Osteoblast (primary cell): ENCODE results near the gene KCNJ11. TPM values are rescaled to one million over a fixed set of nuclear protein-coding genes. Genes with fewer than 3 reads are reported as not detected.
A peak's percentile ranks its signal among the peaks of the same experiment; 100 is the strongest.

Experiments
- DNase-seq: peaks from one replicate; pipeline ENCODE4 v3.0.0; 2011; ENCODE audit warnings: low spot score, mixed read lengths; ENCODE audit not compliant: insufficient read length; ENCODE audit errors: missing footprints
- H2AFZ ChIP-seq: 2 replicates; pipeline ENCODE4 v1.6.0; 2011; ENCODE audit warnings: mild to moderate bottlenecking, low read length
- H3K27ac ChIP-seq: 2 replicates; pipeline ENCODE4 v1.5.1; 2011; ENCODE audit warnings: mild to moderate bottlenecking, low read depth, low read length, moderate library complexity
- H3K27me3 ChIP-seq: 2 replicates; pipeline ENCODE4 v1.6.0; 2012; ENCODE audit warnings: mild to moderate bottlenecking, control low read depth, inconsistent platforms, low read length, moderate library complexity; ENCODE audit not compliant: insufficient read depth
- H3K36me3 ChIP-seq: 2 replicates; pipeline ENCODE4 v1.5.1; 2011; ENCODE audit warnings: mild to moderate bottlenecking, low read length, control low read depth, moderate library complexity; ENCODE audit not compliant: insufficient read depth
- H3K4me1 ChIP-seq: 2 replicates; pipeline ENCODE4 v1.5.1; 2011; ENCODE audit warnings: mild to moderate bottlenecking, low read length, control low read depth, moderate library complexity; ENCODE audit not compliant: insufficient read depth
- H3K4me2 ChIP-seq: 2 replicates; pipeline ENCODE4 v1.6.0; 2011; ENCODE audit warnings: mild to moderate bottlenecking, low read length; ENCODE audit not compliant: insufficient read depth
- H3K4me3 ChIP-seq: fragments of 200-600 bp; sonication (generic); 3 replicates; pipeline ENCODE4 v1.5.1; 2012; ENCODE audit warnings: mild to moderate bottlenecking, low read length, inconsistent platforms; ENCODE audit not compliant: insufficient read depth
- H3K79me2 ChIP-seq: 2 replicates; pipeline ENCODE4 v1.6.0; 2012; ENCODE audit warnings: mild to moderate bottlenecking, low read length, control low read depth, inconsistent platforms; ENCODE audit not compliant: insufficient read depth
- H3K9me3 ChIP-seq: 2 replicates; pipeline ENCODE4 v1.5.1; 2011; ENCODE audit warnings: low read depth, low read length, control low read depth
- H4K20me1 ChIP-seq: 2 replicates; pipeline ENCODE4 v1.6.0; 2012; ENCODE audit warnings: mild to moderate bottlenecking, low read length, control low read depth; ENCODE audit not compliant: insufficient read depth
- total RNA-seq: library from RNA; depleted of rRNA; stranded (reverse); fragments of >200 nt; gene quantifications from 2 replicates; pipeline ENCODE4 v1.2.3, GENCODE V29; 2012
- TF ChIP-seq, protein P1 (sequence below): IDR thresholded peaks from 2 replicates; pipeline ENCODE4 v1.5.1; 2011; ENCODE audit warnings: mild to moderate bottlenecking, low read depth, low read length, moderate library complexity; ENCODE audit errors: extremely low read depth

The KCNJ11 gene
- total RNA-seq, 1 donor: under 0.01 TPM

DNA sequence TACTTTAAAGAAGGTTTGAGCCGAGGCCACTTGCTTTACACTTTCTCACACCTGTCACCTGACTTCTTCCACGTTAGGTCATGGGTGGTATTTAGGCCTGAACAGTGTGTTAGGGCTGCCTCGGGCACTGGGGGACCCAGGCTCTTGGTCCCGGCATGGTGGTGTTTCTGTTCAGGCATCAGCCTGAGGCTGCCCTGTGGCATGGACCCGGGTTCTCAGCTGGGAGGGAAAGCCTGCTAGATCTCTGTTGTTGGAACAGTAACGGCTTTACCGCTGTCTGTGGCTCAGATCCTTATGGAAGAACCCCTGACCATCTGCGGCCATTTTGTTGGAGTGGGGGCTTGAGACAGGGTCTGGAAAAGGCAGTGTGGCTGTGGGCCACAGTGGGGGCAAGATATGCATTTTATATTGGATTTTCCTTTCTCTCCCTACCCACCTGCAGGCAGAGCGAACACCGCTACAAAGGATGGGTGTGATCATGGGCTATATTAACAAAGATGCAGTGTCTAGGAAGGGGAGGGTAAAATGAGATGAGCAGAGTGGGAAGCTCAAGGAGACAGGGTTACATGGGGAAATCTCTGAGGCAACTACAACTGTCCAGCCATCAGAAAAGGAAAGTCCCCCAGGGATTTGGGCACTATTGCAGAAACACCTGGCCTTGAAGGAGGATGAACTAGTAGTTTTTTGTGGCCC lies 1.6 kb upstream of the KCNJ11 start:
- H3K9me3 ChIP-seq: no peaks in the 10 kb centered on the region
- peaks cover 9% of the 10 kb centered on the region for H3K27me3 ChIP-seq
- peaks cover 2% of the 10 kb centered on the region for H3K4me1 ChIP-seq
- no peaks in the 10 kb centered on the region for H3K36me3 ChIP-seq
- H3K79me2 ChIP-seq: no peaks in the 10 kb centered on the region
- peak; percentile 76 for DNase-seq
- H3K4me2 ChIP-seq: no peak overlapping the region
- no peak overlapping the region for H3K27ac ChIP-seq
- TF ChIP-seq, protein P1, sequence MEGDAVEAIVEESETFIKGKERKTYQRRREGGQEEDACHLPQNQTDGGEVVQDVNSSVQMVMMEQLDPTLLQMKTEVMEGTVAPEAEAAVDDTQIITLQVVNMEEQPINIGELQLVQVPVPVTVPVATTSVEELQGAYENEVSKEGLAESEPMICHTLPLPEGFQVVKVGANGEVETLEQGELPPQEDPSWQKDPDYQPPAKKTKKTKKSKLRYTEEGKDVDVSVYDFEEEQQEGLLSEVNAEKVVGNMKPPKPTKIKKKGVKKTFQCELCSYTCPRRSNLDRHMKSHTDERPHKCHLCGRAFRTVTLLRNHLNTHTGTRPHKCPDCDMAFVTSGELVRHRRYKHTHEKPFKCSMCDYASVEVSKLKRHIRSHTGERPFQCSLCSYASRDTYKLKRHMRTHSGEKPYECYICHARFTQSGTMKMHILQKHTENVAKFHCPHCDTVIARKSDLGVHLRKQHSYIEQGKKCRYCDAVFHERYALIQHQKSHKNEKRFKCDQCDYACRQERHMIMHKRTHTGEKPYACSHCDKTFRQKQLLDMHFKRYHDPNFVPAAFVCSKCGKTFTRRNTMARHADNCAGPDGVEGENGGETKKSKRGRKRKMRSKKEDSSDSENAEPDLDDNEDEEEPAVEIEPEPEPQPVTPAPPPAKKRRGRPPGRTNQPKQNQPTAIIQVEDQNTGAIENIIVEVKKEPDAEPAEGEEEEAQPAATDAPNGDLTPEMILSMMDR: no peak
- H2AFZ ChIP-seq: no peak overlapping the region
- H4K20me1 ChIP-seq: no peaks in the 10 kb centered on the region
- no peak overlapping the region for H3K4me3 ChIP-seq

DNA sequence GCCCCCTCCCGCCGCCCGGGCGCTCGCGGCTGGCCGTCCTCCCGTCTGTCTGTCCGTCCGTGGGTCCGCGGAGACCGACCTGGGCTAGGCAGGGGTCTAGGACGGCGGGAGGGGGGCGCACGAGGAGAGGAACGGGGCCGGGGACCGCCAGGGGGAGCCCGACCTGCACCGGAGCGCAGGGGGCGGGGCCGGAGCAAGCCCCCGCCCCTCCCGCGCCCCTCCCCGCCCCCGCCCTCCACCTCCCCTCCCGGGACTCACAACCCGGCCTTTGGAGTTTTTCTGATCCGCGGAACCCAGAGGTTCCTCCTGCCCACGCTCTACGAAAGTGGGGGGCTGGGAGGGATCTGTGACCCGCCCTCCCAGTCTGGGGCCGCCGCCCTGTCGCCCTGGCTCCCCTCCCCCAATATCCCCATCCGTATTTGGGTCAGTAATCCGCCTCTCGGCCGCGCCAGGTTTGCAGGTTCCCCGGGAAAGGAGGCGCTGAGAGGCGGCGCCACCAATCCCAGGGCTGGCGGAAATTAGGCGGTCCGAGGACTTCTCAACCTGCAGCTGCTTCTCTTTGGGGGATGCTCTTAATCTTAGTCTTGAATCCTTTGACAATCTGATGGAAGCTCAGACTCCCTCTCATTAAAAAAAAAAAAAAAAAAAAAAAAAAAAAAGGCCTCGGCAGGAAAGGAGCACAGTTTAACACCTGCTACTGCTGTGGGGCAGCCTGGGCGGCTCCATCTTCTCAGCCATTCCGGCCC lies 925 bp upstream of the KCNJ11 start:
- no peaks in the 10 kb centered on the region for H3K79me2 ChIP-seq
- H3K27ac ChIP-seq: no peak overlapping the region
- H3K27me3 ChIP-seq: peaks cover 9% of the 10 kb centered on the region
- H2AFZ ChIP-seq: no peak overlapping the region
- no peak overlapping the region for H3K4me2 ChIP-seq
- no peak overlapping the region for H3K4me3 ChIP-seq
- DNase-seq: peak; percentile 95
- no peaks in the 10 kb centered on the region for H3K36me3 ChIP-seq
- H4K20me1 ChIP-seq: peaks cover 3% of the 10 kb centered on the region
- TF ChIP-seq, protein P1: peak; percentile 10
- H3K4me1 ChIP-seq: peaks cover 2% of the 10 kb centered on the region
- H3K9me3 ChIP-seq: no peaks in the 10 kb centered on the region

DNA sequence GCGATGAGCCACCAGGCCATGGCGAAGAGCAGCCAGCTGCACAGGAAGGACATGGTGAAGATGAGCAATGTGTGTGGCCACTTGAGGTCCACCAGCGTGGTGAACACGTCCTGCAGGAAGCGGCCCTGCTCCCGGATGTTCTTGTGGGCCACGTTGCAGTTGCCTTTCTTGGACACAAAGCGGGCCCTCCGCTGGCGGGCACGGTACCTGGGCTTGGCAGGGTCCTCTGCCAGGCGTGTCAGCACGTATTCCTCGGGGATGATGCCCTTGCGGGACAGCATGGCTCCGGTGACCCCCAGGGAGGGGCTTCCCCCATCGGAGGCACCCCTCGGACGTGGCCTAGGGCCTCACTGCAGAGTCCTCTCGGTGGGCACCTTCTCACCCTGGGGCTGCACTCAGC lies 648 bp downstream of the KCNJ11 start:
- no peaks in the 10 kb centered on the region for H3K9me3 ChIP-seq
- H3K79me2 ChIP-seq: no peaks in the 10 kb centered on the region
- H4K20me1 ChIP-seq: peaks cover 3% of the 10 kb centered on the region

More for the DNA sequence above, 648 bp downstream of the KCNJ11 start:
- TF ChIP-seq, protein P1: no peak
- H3K4me3 ChIP-seq: no peak overlapping the region
- no peak overlapping the region for H3K4me2 ChIP-seq
- H3K4me1 ChIP-seq: peaks cover 2% of the 10 kb centered on the region
- no peak overlapping the region for H3K27ac ChIP-seq
- DNase-seq: peak; percentile 29
- H2AFZ ChIP-seq: no peak overlapping the region
- H3K27me3 ChIP-seq: peaks cover 9% of the 10 kb centered on the region
- H3K36me3 ChIP-seq: no peaks in the 10 kb centered on the region
